WTC11 (cell line): ENCODE data around the gene BPTF. TPM values are rescaled to one million over a fixed set of nuclear protein-coding genes. Genes with fewer than 3 reads are reported as not detected.
"Not testable (repeated sequence)": the region's sequence is repeated elsewhere in the genome, so short reads cannot be mapped to it uniquely, and the experiment has no call there.

ENCODE experiments used
- ATAC-seq: fragments of 200-7000 bp; cut with Tn5 transposase; 2 replicates; pipeline ENCODE4 v1.10.0; 2021; ENCODE audit warnings: mild to moderate bottlenecking, moderate library complexity
- CTCF ChIA-PET: fragments of 300-600 bp; sonication (Branson Sonifier 250); formaldehyde crosslinking; loops from one replicate; lab custom pipeline; 2021; ENCODE audit warnings: antibody characterized with exemption; lab: Charles Lee
- POLR2A ChIA-PET: fragments of 350-600 bp; sonication (Branson Sonifier 250); formaldehyde crosslinking; loops from one replicate; lab custom pipeline; 2021; ENCODE audit warnings: antibody characterized with exemption; lab: Charles Lee
- DNase-seq: peaks from one replicate; pipeline ENCODE4 v3.0.0; 2021; ENCODE audit warnings: low spot score
- H3K27ac Mint-ChIP-seq: 2 replicates; pipeline ENCODE4 v1.8.0; 2021; ENCODE audit warnings: mixed read lengths
- H3K27me3 Mint-ChIP-seq: 2 replicates; pipeline ENCODE4 v1.8.0; 2021; ENCODE audit warnings: low read depth, mild to moderate bottlenecking, moderate library complexity, mixed read lengths
- H3K36me3 Mint-ChIP-seq: 2 replicates; pipeline ENCODE4 v1.8.0; 2021; ENCODE audit warnings: mixed read lengths
- H3K4me1 Mint-ChIP-seq: 2 replicates; pipeline ENCODE4 v1.8.0; 2022; ENCODE audit warnings: mixed read lengths
- H3K4me3 Mint-ChIP-seq: 2 replicates; pipeline ENCODE4 v1.8.0; 2021; ENCODE audit warnings: mild to moderate bottlenecking, moderate library complexity, mixed read lengths
- H3K9me3 Mint-ChIP-seq: 2 replicates; pipeline ENCODE4 v1.8.0; 2021; ENCODE audit warnings: mixed read lengths
- CBFB ChIP-seq: sonication (generic); formaldehyde crosslinking; IDR thresholded peaks from 2 replicates; pipeline ENCODE4 v1.8.1; 2022; ENCODE audit warnings: mild to moderate bottlenecking, low read depth, missing genetic modification reagents
- FOXP4 ChIP-seq: sonication (generic); formaldehyde crosslinking; IDR thresholded peaks from 2 replicates; pipeline ENCODE4 v1.8.0; 2022; ENCODE audit warnings: mild to moderate bottlenecking, missing genetic modification reagents
- MLX ChIP-seq: sonication (generic); formaldehyde crosslinking; IDR thresholded peaks from 2 replicates; pipeline ENCODE4 v1.8.1; 2023; ENCODE audit warnings: mild to moderate bottlenecking, missing genetic modification reagents, moderate library complexity
- TCF7 ChIP-seq: sonication (generic); formaldehyde crosslinking; IDR thresholded peaks from 2 replicates; pipeline ENCODE4 v1.8.0; 2022; ENCODE audit warnings: mild to moderate bottlenecking, low read depth, missing genetic modification reagents, moderate library complexity
- TEAD1 ChIP-seq: sonication (generic); formaldehyde crosslinking; IDR thresholded peaks from 2 replicates; pipeline ENCODE4 v1.8.0; 2022; ENCODE audit warnings: mild to moderate bottlenecking, missing genetic modification reagents
- ZNF263 ChIP-seq: sonication (generic); formaldehyde crosslinking; IDR thresholded peaks from 2 replicates; pipeline ENCODE4 v1.8.1; 2022; ENCODE audit warnings: low read depth, mild to moderate bottlenecking, moderate library complexity, missing genetic modification reagents
- ZNF423 ChIP-seq: fragments of 250-450 bp; sonication (Bioruptor Pico); IDR thresholded peaks from 2 replicates; pipeline ENCODE4 v2.1.2; 2022; ENCODE audit warnings: mild to moderate bottlenecking, moderate library complexity
- total RNA-seq: library from RNA; stranded (reverse); gene quantifications from 3 replicates; pipeline ENCODE4 v1.2.3, GENCODE V29; 2021
- TF ChIP-seq, protein P1 (sequence below): fragments of 250-450 bp; sonication (Bioruptor Pico); IDR thresholded peaks from 2 replicates; pipeline ENCODE4 v2.1.2; 2022; ENCODE audit warnings: mild to moderate bottlenecking, moderate library complexity
- TF ChIP-seq, protein P2 (sequence below): sonication (generic); formaldehyde crosslinking; IDR thresholded peaks from 2 replicates; pipeline ENCODE4 v1.8.1; 2023; ENCODE audit warnings: mild to moderate bottlenecking, missing genetic modification reagents
- TF ChIP-seq, protein P3 (sequence below): sonication (generic); formaldehyde crosslinking; IDR thresholded peaks from 2 replicates; pipeline ENCODE4 v1.8.0; 2023; ENCODE audit warnings: missing genetic modification reagents, mild to moderate bottlenecking, borderline replicate concordance

BPTF gene
- total RNA-seq, 1 experiment from 2014 or later = 178 TPM

DNA sequence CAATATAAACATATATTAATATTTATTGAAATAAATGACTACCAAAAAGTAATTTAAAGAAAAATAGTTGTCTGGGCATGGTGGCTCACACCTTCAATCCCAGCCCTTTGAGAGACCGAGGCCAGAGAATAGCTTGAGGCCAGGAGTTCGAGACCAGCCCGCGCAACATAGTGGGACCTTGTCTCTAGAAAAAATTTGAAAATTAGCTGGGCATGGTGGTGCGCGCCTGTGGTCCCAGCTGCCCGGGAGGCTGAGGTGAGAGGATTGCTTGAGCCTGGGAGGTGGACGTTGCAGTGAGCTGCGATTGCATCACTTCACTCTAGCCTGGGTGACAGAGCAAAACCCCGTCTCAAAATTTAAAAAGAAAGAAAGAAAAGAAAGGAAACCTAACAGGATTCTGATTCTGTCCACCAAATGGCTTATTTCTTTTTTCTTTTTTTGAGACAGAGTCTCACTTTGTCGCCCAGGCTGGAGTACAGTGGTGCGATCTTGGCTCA is 3.4 kb upstream of the BPTF start (continued):
- TF ChIP-seq, protein P1, sequence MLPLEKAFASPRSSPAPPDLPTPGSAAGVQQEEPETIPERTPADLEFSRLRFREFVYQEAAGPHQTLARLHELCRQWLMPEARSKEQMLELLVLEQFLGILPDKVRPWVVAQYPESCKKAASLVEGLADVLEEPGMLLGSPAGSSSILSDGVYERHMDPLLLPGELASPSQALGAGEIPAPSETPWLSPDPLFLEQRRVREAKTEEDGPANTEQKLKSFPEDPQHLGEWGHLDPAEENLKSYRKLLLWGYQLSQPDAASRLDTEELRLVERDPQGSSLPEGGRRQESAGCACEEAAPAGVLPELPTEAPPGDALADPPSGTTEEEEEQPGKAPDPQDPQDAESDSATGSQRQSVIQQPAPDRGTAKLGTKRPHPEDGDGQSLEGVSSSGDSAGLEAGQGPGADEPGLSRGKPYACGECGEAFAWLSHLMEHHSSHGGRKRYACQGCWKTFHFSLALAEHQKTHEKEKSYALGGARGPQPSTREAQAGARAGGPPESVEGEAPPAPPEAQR (CRISPR knock-in tag) = no peak
- TF ChIP-seq FOXP4 (CRISPR knock-in tag) (no peak), TCF7 (CRISPR knock-in tag) (no peak), TEAD1 (CRISPR knock-in tag) (no peak), ZNF423 (no peak), MLX (CRISPR knock-in tag) (no peak)
- TF ChIP-seq, protein P2, sequence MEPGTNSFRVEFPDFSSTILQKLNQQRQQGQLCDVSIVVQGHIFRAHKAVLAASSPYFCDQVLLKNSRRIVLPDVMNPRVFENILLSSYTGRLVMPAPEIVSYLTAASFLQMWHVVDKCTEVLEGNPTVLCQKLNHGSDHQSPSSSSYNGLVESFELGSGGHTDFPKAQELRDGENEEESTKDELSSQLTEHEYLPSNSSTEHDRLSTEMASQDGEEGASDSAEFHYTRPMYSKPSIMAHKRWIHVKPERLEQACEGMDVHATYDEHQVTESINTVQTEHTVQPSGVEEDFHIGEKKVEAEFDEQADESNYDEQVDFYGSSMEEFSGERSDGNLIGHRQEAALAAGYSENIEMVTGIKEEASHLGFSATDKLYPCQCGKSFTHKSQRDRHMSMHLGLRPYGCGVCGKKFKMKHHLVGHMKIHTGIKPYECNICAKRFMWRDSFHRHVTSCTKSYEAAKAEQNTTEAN (CRISPR knock-in tag) = no peak
- TF ChIP-seq, all 79 proteins: peak for 0

- ATAC-seq = peak; percentile 30
- TF ChIP-seq ZNF263 (peak; percentile 96), FOXP4 (CRISPR knock-in tag) (0 out of 2 replicates have a peak, but pooled peaks have one; percentile 15), CBFB (CRISPR knock-in tag) (peak; percentile 5; the same call in 1 of the 2 replicates)
- TF ChIP-seq, protein P3, sequence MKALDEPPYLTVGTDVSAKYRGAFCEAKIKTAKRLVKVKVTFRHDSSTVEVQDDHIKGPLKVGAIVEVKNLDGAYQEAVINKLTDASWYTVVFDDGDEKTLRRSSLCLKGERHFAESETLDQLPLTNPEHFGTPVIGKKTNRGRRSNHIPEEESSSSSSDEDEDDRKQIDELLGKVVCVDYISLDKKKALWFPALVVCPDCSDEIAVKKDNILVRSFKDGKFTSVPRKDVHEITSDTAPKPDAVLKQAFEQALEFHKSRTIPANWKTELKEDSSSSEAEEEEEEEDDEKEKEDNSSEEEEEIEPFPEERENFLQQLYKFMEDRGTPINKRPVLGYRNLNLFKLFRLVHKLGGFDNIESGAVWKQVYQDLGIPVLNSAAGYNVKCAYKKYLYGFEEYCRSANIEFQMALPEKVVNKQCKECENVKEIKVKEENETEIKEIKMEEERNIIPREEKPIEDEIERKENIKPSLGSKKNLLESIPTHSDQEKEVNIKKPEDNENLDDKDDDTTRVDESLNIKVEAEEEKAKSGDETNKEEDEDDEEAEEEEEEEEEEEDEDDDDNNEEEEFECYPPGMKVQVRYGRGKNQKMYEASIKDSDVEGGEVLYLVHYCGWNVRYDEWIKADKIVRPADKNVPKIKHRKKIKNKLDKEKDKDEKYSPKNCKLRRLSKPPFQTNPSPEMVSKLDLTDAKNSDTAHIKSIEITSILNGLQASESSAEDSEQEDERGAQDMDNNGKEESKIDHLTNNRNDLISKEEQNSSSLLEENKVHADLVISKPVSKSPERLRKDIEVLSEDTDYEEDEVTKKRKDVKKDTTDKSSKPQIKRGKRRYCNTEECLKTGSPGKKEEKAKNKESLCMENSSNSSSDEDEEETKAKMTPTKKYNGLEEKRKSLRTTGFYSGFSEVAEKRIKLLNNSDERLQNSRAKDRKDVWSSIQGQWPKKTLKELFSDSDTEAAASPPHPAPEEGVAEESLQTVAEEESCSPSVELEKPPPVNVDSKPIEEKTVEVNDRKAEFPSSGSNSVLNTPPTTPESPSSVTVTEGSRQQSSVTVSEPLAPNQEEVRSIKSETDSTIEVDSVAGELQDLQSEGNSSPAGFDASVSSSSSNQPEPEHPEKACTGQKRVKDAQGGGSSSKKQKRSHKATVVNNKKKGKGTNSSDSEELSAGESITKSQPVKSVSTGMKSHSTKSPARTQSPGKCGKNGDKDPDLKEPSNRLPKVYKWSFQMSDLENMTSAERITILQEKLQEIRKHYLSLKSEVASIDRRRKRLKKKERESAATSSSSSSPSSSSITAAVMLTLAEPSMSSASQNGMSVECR = 0 out of 2 replicates have a peak, but pooled peaks have one; percentile 18
- TF ChIP-seq, all 79 proteins: peak for 4; not testable (repeated sequence) for 75
- POLR2A ChIA-PET, H3K9me3 Mint-ChIP-seq, H3K27me3 Mint-ChIP-seq: not testable (repeated sequence)
- H3K4me1 Mint-ChIP-seq = peaks cover 38% of the 10 kb centered on the region
- peak; percentile 36 for DNase-seq
- H3K27ac Mint-ChIP-seq = peak overlapping the region; percentile 99
- H3K36me3 Mint-ChIP-seq = peaks cover 12% of the 10 kb centered on the region
- H3K4me3 Mint-ChIP-seq = peak overlapping the region; percentile 98
- CTCF ChIA-PET = interaction anchor here (1.5 to 3.7 kb wide), 7 partner anchors 9 to 108 kb away, joined by 5 to 25 read pairs (median 7); partner anchors contain the start of gene NOL11
Measured at GRCh38 chr17:67825627-67826601, 611 bp downstream of the BPTF start.
